Caki2 (cell line): Measurements from ENCODE around the gene TDRD9. TPM values are rescaled to one million over a fixed set of nuclear protein-coding genes. Genes with fewer than 3 reads are reported as not detected.

Experiments
- DNase-seq: peaks from one replicate; pipeline ENCODE4 v3.0.0-alpha.2; 2015; ENCODE audit warnings: low read depth
- in situ Hi-C: cut with HindIII; loops from 2 replicates; pipeline ENCODE4 v1.10.0; 2016; ENCODE audit warnings: low sequenced_read_pairs, low pct_unique_long_range_greater_than_20kb, mixed read lengths
- total RNA-seq: library from RNA; depleted of rRNA; stranded (reverse); fragments of >200 nt; shearing (Covaris generic); gene quantifications from 2 replicates; pipeline ENCODE4 v1.2.3, GENCODE V29; 2014; ENCODE audit warnings: low replicate concordance

TDRD9 gene
- total RNA-seq, 1 experiment from 2014 or later: not detected

DNA sequence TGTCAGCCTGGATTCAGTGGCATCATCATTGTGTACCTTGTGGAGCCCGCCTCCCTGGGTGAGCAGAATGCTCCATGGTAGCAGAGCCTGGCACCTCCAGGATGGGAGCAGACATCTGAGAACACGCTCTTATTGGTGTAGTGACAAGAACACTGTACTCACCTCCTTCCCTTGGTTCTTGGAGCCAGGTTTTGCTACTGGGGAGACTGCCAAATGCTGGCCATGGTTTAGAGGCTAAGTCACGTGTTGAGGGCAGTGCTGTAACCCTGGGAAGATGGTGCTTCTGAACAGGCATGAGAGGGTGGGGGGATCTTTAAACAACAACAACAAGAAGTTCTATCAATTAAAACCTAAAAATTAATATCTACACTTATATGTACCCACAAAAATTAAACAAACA lies 109.6 kb downstream of the TDRD9 start:
- in situ Hi-C loops: no loop called here
- DNase-seq: no peak

GRCh38 chr14:104039214-104039613 lies 111.0 kb downstream of the TDRD9 start:
- DNase-seq: no peak
- in situ Hi-C loops: no loop called here

DNA sequence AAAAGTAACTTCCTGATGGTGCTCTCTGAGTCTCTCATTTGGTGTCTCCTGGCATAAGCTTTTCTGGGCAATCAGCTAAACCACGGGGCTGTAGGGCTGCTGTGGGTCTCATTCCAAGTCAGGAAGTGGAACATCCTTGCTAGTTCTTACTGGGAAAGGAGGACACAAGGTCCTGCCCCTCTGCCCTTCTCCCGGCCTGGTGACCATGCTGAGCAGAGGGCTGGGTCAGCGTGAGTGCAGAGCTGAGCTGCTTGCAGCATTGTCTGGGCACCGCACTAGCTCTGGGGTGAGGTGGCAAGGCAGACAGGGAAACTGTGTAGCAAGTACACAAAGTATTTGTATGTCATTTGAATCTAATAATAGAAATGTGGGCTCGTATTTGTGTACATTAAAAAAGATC lies 112.3 kb downstream of the TDRD9 start:
- DNase-seq: no peak
- in situ Hi-C loops: no loop called here

GRCh38 chr14:104041430-104042104 lies 113.3 kb downstream of the TDRD9 start:
- in situ Hi-C loops: no loop called here
- DNase-seq: no peak

DNA sequence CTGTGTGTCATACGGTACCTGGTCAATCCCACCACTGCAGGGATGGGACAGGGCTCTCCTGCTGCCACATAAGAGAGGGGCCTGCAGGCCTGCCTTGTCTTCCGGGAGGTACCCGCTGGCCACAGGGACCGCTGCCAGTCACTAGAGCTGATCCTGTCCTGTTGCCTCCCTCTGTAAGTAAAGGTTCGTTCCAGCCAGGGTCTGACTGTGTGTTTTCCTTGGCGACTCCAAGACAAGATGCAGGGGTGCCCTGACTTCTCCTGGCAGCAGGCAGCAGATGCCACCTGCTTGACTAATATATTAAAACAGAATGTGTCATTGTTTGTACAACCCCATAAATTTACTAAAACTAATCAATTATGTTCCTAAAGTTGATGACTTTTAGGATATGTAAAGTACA lies 115.8 kb downstream of the TDRD9 start:
- in situ Hi-C loops: no loop called here
- DNase-seq: no peak

DNA sequence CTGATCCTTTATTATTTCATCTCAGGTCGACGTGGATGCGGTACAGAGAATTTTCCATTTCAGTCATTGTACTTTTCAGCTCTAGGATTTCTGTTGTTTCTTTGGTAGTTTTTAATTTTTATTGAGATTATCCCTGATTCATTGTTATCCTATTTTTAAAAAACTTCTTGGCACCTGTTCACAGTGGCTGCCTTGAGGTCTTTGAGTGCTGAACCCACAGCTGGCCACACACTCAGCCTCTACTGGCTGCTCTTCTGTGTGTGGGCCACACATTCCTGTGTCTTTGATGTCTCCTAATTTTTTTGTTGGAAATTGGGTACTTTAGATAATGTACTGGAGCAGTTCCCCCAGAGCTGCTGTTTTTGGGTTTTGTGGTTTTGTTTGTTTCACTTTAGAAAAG lies 119.5 kb downstream of the TDRD9 start:
- no peak for DNase-seq

GRCh38 chr14:104048758-104049507 lies 120.7 kb downstream of the TDRD9 start:
- in situ Hi-C loops: no loop called here
- no peak for DNase-seq

More for the DNA sequence above, 119.5 kb downstream of the TDRD9 start:
- in situ Hi-C loops: no loop called here

GRCh38 chr14:104049576-104050240 lies 121.5 kb downstream of the TDRD9 start:
- in situ Hi-C loops: no loop called here
- no peak for DNase-seq

- DNase-seq: no peak
- in situ Hi-C loops: no loop called here
Observed at GRCh38 chr14:104051092-104051813, 123.0 kb downstream of the TDRD9 start.

DNA sequence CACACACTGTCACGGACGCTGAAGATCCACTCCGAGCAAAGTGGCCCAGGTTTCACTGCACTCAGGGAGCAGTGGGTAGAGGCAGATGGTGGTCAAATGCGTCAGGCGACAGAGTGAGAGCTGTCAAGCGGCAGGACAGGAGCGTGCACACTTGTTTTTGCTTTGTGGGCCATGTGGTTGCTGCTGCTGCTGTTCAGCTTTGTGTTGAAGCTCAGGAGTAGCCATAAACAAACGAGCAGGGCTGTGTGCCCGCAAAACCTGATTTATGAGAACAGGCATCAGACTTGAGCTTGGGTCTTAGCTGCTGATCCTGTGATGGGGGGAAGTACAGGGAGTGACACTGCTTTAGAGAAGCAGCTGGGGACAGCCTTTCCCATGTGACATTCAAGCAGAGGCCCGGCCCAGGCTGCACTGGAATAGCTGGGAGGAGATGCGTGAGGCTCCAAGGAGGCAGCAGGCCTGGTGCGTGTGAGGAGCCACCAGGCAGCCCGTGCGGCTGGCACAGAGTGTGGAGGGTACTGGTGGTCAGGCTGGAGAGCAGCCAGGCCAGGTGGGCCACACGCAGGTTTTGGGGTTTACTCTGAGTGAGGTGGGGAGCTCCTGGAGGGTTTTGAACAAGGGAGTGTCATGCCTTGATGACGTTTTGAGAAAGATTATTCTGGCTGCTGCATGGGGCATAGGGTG lies 126.1 kb downstream of the TDRD9 start:
- in situ Hi-C loops: no loop called here
- no peak for DNase-seq

- in situ Hi-C loops: no loop called here
- DNase-seq: no peak
Observed at GRCh38 chr14:104062281-104062680, 134.0 kb downstream of the TDRD9 start.

GRCh38 chr14:104064003-104064402 lies 135.7 kb downstream of the TDRD9 start:
- DNase-seq: no peak
- in situ Hi-C loops: no loop called here

GRCh38 chr14:104066279-104066678 lies 138.0 kb downstream of the TDRD9 start:
- no peak for DNase-seq
- in situ Hi-C loops: no loop called here

DNA sequence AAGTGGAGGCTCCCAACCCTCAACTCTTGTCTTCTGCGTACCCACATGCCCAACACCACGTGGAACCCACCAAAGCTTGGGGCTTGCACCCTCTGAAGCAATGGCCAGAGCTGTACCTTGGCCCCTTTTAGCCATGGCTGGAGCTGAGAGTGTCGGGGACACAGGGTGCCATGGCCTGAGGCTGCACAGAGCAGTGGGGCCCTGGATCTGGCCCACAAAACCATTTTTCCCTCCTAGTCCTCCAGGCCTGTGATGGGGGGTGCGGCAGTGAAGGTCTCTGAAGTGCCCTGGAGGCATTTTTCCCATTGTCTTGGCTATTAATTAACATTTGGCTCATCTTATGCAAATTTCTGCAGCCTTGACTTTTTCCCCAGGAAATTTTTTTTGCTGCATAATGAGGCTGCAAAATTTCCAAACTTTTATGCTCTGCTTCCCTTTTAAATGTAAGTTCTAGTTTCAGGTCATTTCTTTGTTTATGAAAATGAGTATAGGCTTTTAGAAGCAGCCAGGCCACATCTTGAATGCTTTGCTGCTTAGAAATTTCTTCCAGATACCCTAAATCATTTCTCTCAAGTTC lies 138.6 kb downstream of the TDRD9 start:
- DNase-seq: no peak
- in situ Hi-C loops: no loop called here

- in situ Hi-C loops: no loop called here
- no peak for DNase-seq
Observed at GRCh38 chr14:104069541-104069940, 141.3 kb downstream of the TDRD9 start.

DNA sequence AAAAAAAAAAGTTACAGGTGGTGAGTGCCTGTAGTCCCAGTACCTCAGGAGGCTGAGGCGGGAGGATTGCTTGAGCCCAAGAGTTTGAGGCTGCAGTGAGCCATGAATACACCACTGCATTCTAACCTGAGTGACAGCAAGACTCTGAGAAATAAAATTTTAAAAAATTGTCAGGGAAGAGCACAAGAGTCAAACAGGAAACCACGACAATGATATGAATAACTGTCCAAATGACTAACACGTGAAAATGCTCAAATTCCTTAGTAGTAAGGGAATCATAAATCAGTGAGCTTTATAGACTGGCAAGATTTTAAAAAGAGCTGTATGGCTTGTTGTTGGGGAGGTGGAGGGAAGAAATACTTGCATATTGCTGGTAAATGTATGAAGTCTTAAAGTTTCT lies 144.3 kb downstream of the TDRD9 start:
- in situ Hi-C loops: no loop called here
- no peak for DNase-seq

GRCh38 chr14:104073764-104074163 lies 145.5 kb downstream of the TDRD9 start:
- in situ Hi-C loops: no loop called here
- DNase-seq: no peak

- in situ Hi-C loops: no loop called here
Observed at GRCh38 chr14:104075530-104076151, 147.4 kb downstream of the TDRD9 start.

More at GRCh38 chr14:104075530-104076151, 147.4 kb downstream of the TDRD9 start:
- no peak for DNase-seq
